ENCODE measurements around the gene MARK4.

Gene MARK4

DNA sequence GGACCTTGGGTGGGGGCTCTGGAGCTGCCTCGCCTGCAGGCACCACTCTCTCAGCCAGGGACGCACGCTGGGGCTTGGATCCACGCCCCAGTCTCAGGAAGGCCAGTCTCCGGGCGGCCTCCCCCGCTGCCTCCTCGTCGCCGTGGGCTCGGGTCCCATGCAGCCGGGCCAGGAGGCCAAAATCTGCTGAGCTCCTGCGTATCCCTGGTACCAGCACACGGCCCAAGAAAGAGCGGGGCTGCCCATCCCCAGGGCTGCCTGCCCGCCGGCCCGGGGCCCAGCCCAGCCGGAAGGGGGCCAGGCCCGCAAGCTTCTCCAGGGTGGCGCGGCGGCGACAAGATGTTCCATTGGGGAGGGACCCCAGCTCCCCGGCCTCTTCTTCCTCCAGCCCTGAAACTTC lies 12.5 kb upstream of the MARK4 start:
- no peak overlapping the region for H3K4me3 ChIP-seq (replicated peaks; ENCODE audit: low read depth, low read length)
- TF ChIP-seq, protein P1, sequence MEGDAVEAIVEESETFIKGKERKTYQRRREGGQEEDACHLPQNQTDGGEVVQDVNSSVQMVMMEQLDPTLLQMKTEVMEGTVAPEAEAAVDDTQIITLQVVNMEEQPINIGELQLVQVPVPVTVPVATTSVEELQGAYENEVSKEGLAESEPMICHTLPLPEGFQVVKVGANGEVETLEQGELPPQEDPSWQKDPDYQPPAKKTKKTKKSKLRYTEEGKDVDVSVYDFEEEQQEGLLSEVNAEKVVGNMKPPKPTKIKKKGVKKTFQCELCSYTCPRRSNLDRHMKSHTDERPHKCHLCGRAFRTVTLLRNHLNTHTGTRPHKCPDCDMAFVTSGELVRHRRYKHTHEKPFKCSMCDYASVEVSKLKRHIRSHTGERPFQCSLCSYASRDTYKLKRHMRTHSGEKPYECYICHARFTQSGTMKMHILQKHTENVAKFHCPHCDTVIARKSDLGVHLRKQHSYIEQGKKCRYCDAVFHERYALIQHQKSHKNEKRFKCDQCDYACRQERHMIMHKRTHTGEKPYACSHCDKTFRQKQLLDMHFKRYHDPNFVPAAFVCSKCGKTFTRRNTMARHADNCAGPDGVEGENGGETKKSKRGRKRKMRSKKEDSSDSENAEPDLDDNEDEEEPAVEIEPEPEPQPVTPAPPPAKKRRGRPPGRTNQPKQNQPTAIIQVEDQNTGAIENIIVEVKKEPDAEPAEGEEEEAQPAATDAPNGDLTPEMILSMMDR (IDR thresholded peaks at IDR 0.05; ENCODE audit: low read length, missing control alignments) = no peak
- DNase-seq (ENCODE audit: low read depth) = no peak

DNA sequence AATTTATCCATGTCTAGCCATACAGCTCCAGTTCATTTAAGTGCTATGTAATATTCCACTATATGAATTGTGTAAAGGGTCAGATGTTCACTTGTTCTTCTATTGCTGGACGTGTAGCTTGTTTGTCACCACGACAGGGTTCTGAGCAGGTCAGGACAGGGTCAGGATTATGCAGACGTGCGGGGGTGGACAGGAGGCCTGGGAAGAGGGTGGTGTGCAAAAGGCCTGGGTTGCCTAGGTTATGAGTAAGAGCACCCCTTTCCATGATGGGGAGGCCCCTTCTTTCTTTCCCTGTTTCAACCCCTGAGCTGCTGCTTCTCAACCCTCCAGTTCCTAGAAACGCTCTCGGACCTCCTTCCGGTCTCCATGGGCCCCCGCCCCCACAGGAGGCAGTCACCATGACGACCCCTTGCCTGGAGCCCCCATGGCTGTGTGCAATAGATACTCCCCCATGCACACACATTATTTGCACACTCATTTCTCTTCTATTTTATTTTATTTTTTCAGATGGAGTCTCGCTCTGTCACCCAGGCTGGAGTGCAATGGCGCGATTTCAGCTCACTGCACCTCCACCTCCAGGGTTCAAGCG lies 7.8 kb upstream of the MARK4 start:
- no peak for DNase-seq (ENCODE audit: low read depth)
- TF ChIP-seq, protein P1 (IDR thresholded peaks at IDR 0.05; ENCODE audit: low read length, missing control alignments) = no peak
- H3K4me3 ChIP-seq (replicated peaks; ENCODE audit: low read depth, low read length) = no peak overlapping the region

DNA sequence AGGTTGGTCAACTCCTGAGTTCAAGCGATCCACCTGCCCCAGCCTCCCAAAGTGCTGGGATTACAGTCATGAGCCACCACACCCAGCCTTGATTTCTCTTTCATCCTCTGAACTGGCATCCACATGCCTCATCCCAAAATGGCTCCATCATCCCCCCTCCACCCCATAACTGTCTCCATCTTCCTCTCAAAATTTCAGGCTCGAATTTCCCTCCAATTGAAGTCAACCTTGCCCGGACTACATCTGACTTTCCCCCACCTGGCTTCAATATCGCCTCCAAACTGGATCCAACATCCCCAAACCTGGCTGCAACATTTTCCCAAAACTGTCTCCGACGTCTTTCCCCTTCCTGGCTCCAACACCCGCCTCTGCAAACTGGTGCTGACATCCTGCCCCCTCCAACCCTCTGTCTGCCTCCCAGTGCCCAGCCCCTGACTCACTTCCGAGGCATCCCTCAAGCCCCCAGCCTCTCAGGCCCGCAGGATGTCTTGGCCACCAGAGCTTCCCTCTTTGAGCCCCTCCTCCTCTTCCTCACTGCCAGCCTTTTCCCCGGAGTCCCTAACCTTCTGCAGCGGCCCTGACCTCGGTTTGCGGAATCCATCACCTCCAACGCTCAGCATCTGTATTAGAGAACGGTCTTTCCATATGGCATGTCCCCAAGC lies 6.8 kb upstream of the MARK4 start:
- DNase-seq (ENCODE audit: low read depth) = no peak
- H3K4me3 ChIP-seq (replicated peaks; ENCODE audit: low read depth, low read length) = no peak overlapping the region
- TF ChIP-seq, protein P1 (IDR thresholded peaks at IDR 0.05; ENCODE audit: low read length, missing control alignments) = no peak

DNA sequence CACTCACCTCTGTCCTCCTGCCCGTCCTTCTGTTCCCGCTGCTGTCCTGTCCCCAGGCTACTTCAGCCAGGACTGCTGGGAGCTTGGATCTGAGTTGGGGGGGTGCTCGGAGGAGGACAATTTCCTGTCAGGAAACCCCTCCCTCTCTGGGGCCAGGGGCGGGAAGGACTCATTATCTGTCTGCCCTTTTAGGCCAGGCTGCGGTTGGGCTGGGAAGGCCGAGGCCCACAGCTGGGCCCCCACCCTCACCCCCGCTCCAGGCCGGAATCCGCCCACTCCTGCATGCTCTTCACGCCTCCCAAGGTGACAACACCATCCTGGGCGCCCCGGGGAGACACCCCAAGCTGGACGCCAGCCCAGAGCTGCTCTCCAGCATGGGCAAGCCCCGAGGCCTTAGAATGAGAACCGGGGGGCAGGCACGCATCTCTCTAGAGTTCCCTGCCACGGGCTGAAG lies 5.7 kb upstream of the MARK4 start, which contains the start of gene EXOC3L2:
TSS of gene EXOC3L2 (minus strand) at position 74 of the 454 bp plus-strand sequence. CDS start 6,362 bp downstream, outside the sequence.
- DNase-seq (ENCODE audit: low read depth) = no peak
- TF ChIP-seq, protein P1 (IDR thresholded peaks at IDR 0.05; ENCODE audit: low read length, missing control alignments) = no peak
- H3K4me3 ChIP-seq (replicated peaks; ENCODE audit: low read depth, low read length) = no peak within 1 kb of the TSS

DNA sequence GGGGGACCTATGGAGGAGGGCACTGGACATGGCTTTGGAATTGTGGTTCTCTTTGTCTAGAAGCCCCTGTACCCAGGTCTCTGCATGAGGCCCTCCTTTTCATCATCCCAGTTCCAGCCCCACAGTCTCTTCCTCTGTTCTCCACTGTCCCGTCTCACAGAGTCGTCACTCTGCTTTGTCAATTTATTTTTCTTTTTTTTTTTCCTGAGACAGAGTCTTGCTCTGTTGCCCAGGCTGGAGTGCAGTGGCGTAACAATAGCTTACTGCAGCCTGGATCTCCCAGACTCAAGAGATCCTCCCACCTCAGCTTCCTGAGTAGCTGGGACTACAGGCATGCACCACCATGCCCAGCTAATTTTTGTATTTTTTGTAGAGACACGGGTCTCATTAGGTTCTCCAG lies 5.2 kb upstream of the MARK4 start:
- peak; percentile 45 for DNase-seq (ENCODE audit: low read depth)
- TF ChIP-seq, protein P1 (IDR thresholded peaks at IDR 0.05; ENCODE audit: low read length, missing control alignments) = no peak
- H3K4me3 ChIP-seq (replicated peaks; ENCODE audit: low read depth, low read length) = no peak overlapping the region

DNA sequence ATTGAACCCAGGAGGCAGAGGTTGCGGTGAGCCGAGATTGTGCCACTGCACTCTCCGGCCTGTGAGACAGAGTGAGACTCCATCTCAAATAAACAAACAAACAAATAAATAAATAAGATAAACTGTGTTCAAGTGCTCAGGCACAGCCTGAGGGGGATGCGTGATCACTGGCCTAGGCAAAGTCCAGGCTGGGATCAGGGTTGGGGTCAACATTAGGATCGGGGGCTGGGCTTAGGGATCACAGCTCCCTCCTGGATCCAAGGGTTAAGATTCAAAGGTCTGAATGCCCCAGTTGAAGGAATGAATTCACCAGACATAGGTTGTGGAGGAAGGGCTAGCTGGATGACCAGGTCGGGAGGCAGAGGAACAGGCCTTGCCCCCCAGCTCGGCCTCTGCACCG lies 3.9 kb upstream of the MARK4 start:
- TF ChIP-seq, protein P1 (IDR thresholded peaks at IDR 0.05; ENCODE audit: low read length, missing control alignments) = no peak
- DNase-seq (ENCODE audit: low read depth) = no peak
- no peak overlapping the region for H3K4me3 ChIP-seq (replicated peaks; ENCODE audit: low read depth, low read length)
